ENCODE measurements around the gene TMEM181.
"Not testable (repeated sequence)": the region's sequence is repeated elsewhere in the genome, so short reads cannot be mapped to it uniquely, and the experiment has no call there.

The TMEM181 gene

DNA sequence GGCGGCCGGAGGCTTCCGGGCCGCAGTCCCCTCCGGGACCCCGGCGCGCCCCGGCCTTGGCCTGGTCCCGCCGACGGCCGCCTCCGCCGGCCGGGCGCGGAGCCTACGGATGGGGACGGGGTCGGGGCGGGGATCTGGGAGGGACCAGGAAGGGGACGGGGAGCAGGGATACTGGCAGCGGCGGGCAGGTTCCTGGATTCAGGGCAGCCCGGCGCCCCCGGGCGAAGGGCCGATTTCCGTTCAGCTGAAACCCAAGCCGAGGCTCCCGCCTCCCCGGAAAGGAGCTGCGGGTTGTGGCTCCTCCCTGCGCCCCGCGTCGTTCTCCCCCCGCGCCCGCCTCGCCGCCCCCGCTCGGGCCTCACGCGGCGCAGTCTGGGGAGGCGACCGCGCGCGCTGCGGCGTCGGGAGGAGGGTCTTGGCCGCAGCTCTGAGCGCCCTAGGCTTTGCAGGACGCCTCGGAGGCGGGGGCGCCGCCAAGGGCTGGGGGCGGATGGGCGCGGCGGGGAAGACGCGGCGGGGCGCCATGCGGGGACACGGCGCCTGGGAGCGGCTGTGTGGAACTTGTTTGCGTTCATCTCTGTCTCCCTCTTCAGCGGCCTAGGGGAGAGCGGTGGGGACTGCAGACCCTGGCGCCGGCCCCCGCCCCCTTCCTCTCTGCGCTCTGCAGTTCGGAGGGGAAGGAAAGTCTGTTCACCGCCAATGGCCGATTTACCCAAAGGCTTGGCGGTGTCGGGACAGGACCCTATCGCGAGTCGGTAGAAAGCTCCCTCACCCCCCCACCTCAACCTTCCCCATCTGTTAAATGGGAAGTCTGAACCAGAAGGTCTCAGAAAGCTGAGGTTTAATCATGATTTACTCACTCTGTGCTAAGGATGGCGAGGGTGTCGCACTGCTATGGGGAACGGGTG, 22.7 kb upstream of the TMEM181 start:
- peak; percentile 46 to 71 for DNase-seq

DNA sequence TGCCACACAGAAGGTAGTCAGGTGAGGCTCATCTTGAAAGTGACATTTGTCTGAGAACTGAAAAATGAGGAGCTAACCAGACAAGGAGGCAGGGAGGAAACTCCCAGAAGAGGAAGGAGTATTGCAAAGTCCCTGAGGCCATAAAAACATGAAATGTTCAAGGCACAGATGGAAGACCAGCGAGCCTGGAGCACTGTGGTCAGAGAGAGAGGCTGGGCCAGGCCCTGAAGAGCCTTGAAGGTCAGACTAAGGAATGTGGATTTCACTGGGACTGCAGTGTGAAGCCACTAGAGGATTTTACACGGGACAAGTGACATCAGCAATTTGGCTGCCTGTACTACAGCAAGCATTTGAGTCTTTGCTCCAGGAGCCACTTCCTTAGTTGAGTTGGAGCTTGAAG, 21.1 kb upstream of the TMEM181 start:
- DNase-seq = no peak

DNA sequence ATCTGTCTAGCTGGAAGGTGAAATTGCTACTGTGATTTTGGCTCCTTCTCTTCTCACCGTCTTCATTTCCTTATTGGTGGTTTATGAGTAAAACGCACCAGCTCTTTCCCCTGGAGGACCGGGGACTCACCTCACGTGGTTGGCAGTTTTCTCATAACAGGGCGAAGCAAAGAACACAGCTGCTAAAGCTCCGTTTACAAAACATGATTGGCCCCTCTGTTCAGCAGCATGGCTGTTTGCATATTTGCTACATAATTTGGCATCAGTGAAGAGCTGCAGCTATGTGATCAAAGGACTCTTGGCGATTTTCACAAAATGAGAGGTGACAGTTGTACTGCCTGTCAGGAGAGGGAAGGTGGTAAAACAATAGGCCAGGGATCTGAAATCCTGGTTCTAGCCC, 20.5 kb upstream of the TMEM181 start:
- DNase-seq = no peak

DNA sequence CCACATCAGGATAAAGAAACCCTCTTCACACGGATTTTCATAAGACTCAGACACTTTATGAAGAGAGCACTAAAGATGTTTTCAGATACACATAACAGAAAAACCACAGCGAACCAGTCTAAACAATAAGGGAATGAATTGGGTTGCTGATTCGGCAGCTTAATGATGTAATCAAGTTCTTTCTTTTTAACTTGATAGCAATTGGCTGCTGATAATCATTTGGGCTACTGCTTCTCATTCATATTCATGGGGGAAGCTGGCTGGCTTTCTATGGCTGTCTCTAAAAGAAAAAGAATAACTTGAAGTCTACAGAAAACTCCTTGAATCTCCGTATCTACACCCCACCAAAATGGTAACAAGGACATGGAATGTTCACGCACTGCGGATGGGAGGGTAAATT, 20.0 kb upstream of the TMEM181 start:
- DNase-seq = no peak

DNA sequence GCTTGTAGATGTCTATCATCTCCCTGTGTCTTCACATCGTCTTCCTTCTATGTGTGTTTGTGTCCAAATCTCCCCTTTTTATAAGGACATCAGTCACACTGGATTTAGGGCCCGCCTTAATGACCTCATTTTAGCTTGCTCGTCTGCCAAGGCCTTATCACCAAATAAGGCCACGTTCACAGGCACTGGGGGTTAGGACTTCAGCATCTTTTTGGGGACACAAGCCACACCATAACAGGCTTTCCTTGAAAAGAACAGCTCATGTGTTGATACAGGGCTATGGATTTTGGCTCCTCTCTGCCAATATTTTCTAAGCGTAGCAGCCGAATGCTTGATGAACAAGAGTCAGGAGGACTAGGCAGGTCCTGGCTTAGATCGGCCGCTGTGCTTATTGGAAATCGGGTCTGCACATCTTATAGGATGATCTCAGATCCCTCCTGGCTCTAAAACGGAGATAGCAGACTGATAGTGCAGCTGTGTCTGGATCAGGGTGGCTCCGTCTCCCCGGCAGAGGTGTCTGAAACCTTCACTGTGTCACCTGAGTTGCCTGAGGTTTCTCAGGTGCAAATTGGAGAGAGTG, 16.2 kb upstream of the TMEM181 start:
- no peak for DNase-seq

DNA sequence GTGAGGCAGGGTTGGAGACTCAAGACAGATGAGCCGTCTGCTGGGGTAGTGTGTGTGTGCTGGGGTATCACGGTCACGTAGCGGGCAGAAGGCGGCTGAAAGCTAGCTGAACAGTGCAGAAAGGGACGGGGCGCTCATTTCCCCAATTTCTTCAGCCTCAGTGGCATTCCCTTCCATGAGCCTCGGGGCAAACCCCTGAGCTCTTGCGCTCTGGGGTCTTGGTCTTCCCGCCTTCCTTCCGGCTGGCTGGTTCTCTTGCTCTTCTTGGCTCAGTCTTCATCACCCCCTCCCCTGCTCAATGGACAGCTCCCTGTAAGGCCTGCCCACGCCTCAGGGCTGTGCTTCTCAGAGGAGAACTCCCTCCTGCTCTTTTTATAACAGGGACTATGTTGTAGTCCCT, 15.5 kb upstream of the TMEM181 start:
- DNase-seq = no peak

DNA sequence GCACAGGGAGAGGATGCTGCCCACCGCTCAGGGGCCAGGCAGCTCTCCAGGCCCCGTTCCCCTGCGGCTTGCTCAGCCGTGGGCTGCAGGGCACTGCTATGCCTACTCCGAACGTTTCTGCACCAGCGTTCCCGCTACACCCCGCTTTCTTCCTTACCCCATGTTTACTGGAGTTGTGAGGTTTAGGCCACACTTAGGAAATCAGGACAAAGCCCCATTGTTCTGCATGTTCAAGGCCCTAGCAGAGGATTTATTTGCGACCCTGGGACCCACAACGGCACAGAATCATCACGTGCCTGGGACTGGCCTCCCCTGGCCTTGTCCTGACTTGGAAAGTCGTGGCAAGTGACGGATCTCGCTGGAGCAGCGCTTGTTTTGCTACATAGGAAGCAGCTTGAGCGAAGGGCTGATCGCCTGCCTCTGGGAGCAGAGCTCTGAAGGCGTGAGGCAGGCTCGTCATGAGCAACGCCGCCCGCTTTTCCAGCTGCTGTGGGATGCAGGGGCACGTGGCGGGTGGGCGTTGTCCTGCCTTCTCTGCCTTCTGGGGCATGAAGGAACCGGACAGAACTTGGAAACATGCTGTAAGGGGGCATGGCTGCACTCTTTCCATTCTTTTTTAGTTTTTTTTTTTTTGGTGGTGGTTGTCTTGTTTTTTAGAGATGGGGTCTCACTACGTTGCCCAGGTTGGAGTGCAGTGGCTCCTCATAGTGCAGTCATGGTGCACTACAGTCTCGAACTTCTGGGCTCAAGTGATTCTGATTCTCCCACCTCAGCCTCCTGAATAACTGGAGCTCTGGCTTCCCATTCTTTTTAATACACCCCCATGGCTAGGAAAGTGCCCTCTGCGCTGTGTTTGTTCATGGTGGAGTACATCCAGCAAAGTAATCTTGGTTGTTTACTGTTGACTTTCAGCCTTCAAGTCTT, 14.6 kb upstream of the TMEM181 start:
- no peak for DNase-seq

DNA sequence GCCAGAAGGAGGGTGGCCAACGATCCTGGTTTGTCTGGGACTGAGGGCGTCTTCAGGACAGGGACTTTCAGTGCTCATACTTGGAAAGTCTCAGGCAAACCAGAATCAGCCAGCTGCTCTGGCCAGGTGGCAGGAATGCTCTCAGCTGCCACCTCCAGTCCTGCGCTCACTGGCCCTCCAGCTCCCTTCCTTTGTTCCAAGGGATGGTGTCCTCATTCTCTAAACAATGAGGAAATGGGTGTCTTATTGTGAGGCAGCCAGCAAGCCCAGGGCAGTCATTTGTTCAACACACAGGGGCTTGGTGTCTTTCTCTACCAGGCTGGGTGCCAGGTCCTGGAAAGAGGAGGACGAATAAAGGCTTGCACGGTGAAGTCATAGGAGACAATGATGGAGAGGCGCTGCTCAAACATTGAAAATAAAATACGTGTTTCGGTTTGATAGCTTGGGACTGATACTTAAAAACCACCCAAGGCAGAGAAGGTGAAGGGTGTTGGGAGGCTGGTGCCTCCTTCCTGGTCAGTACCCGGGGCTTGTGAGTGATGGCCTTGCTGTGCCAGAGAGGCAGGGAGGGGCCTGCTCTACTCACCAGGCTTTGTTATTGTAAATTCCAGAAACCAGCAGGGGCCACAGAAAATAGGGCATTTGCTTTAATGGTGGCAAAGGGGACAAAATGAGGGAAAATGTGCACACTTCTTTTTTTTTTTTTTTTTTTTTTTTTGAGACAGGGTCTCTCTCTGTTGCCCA, 11.3 kb upstream of the TMEM181 start:
- DNase-seq = peak in 1 of 2 experiments; percentile 9

DNA sequence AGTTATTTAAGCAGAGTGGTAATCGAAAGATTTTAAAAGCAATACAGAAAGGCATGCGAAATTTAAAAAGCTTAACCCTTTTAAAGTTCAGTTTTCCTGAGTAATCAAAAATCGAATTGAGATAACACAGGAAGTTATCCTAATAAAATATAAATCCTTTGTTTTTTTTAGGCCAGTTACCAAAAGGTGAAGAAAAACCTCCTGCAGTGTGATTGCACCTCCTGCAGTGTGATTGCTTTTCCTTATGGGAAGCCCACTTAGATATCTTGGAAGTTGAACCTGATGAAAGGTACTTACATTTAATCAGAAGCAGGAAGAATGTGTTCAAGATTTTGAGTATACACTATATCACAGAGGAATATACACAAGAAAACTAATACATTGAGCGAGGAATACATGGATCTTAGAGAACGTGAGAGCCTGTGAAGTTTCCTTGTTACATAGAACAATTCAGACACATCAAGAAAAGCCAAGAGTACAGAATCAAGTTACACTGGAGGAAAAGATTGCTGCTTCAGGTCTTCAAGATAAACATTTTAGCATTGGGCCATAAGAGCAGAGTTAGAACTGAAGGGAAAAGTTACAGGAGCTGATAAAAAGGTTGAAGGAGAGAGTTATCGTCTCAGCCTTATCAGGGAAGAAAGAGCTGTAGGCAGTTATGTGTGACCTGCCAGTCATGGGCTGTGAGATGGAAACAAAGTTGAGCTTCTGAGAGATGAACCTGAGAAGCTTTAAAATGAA, 7.7 kb upstream of the TMEM181 start:
- no peak for DNase-seq

DNA sequence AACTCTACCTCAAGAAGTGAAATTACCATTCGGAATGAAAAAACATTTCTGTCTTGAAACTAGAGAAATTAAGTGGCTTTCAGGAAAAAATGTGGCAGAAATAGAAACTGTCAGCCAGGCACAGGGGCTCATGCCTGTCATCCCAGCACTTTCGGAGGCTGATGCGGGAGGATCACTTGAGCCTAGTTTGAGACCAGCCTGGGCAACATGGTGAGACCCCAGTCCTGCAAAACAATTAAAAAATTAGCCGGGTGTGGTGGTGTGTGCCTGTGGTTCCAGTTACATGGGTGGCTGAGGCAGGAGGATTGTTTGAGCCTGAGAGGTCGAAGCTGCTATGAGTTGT, 7.1 kb upstream of the TMEM181 start:
- DNase-seq = no peak

DNA sequence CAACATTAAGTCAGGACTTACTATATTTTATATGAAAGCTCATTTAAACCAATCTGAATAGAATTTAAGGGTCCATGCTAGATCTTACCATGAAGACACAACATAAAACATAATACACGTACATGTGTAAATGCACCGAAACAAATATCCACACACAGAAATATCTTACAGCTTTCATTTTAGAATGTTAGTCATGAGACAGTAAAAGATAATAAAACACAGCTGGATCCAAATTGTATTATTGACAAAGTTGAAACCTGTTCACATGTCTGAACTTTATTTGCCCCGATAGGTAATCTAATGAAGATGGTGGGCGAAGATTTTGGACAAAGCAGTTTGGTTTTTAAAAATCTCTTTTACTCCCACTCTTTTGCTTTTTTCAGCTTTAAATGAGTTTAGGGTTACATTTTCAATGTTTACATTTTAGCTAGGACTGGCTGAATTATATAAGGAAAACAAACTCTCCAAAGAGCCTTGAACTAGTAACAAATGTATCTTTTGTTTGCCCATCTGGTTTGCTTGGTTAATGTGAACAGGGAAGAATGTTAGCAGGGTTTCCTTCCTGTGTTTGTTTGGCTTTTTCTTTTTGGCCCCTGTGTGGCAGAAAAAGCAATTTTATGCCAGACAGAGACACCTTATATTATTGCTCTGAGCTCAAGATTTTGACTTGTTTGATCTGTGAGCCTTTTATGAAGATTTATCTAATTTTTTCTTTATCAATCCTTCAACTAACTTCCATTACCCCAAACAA, 5.1 kb upstream of the TMEM181 start:
- no peak for DNase-seq

DNA sequence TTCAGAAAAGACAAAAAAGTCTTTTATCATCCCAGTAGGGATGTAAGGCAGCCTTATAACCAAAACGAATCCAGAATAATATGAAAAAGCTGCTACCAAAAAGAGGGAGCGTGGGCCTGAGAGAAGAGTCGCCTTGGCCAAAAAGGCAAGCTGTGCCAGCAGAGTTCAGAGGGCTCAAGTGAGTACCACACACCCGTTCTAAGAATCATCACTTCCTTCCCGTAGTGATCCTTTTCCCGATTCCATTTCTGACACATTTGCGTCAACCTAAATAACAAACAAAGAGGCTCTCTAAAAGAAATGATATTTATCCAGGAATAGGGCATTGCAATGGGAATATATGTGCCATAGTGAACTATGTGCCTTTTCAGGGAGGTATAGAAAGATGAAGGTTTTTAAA, 3.8 kb upstream of the TMEM181 start:
- no peak for DNase-seq

DNA sequence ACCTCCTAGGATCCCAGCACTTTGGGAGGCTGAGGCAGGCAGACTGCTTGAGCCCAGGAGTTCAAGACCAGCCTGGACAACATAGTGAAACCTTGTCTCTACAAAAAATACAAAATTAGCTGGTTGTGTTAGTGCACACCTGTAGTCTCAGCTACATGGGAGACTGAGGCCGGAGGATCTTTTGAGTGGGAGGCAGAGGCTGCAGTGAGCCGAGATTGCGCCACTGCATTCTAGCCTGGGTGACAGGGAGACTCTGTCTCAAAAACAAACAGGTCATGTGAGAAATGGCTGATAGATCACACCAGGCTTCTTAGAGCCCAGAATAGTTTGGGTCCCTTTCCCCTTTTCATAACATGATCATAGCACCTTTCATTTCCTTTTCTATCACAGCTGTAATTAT, 2.8 kb upstream of the TMEM181 start:
- not testable (repeated sequence) for DNase-seq

DNA sequence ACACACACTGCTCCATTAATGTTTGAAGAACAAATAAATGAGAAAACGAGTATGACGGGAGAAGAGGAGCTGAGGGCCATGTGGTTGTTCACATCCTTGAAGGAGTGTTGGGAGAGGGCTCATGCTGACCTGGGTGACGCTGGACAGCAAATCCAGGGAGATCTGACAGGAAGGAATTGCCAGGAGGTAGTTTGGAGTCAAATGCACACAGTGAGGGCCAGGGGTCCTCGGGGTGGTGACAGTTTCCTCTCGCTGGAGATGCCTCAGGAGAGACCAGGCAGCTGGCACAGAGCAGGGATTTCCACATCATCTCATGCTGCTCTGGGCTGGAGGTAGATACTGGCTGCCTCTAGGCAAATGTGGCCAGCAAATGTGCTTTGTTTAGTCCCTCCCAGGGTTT, 2.0 kb upstream of the TMEM181 start:
- DNase-seq = no peak

DNA sequence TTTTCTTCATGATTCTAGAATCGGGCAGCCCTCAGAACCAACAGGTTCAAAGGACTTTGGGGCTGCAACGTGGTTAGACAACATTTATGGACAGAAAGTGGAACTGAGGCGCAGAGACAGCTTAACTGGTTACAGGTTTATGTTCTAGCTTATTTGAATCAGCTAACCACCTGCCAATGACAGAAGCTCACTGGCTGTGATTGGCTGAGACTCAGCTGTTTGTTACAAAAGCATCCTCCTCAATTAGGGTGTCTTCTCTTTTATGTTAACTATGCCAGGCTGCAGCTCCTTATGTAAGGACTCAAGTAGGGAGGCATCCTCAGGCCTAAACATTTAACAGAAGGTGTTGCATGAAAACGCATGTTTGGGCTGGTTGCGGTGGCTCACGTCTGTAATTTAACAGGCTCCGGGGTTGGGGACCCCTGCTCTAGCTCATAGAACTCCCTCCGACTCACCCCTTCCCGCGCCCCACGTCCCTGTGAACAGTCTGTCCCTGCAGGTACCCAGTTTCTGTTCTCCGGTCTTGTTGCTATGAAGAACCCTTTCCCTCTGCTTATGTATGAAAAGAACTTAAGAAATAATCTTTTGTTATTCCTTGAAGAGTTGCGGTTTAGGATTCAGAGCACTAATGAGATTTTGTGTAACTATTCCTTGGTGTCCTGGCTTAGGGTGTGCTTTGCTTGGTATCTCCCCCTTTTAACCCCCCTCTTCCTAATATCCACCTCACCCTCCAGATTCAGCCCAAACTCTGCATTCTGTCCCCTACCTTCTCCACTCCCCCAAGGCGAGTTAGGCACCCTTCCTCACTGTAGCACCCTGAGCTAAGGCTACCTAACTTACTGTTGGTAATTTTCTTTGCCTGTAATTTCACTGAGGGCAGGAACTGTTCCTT, 1.2 kb upstream of the TMEM181 start:
- no peak for DNase-seq

DNA sequence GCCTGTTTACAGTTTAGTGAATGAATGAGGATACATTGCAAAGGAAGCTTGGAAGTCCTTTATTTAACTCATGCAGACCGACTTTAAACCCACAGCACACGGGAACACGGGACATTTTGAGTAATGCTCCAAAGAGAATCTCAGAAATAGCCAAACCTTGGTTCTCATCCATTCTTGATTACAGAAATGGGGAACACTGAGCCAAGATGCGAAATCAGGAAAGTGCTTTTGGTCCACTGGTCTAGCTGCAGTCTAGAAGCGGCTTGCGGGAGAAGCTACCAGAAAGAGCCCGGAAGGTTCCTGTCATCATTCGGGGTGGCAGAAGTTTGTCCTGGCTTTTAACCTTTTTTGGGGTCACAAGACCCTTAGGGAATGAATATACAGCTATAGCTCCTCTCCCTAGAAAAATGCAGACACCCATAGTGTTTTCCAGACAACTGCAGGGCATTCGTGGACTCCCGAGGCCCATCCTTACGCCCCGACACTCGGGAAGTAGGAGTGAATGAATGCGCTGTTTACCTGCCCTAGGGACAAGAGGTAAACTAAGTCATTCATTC, 475 bp upstream of the TMEM181 start:
- DNase-seq = no peak

DNA sequence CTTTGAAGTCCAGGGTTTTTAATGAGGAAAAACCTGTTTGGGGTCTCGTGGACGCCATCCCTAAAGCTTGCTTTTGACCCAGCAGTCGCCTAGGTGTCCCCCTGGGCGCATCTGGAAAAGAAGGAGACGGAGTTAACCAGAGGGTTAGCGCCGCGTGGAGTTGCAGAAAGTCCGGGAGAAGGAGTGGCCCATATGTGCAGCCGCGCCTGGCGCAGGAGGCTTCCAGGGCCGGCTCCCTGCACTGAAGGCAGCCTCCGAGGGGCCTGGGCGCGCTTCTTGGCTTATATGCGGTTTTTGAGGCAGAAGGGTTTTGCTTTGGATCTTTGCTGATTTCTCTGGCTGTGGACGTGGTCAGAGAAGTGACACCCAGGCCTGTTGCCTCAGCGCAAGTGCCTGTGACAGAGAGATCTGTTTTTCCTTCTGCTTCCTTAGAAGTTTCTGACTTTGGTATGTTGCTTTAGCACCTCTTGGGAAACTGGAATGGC, 987 bp downstream of the TMEM181 start:
- DNase-seq = no peak

DNA sequence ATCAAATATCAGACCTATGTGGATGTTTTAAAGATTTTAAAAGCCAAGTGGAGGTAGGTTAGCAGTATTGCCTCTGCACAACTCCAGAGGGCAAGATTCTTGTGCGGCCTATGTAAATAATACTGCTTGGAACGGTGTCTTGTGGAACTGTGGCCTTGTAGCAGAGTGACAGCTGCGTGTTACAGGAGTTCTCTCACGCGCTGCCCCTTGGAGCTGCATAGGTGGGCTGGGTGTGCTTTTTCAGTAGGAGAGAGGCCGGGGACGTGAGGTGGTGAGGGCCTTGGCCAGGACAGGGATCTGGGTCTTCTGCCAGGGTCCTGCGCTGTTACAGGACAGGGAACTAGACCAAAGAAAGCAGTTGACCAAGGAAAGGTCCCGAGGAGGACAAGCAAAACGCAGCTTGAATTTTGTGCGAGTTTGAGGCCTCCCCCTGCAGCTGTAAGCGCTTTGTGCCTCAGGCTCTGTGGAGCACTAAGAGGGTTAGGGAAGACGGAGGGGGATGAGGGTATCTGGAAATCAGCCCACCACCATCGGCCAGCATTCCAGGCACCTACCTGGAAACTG, 1.5 kb downstream of the TMEM181 start:
- DNase-seq = no peak

DNA sequence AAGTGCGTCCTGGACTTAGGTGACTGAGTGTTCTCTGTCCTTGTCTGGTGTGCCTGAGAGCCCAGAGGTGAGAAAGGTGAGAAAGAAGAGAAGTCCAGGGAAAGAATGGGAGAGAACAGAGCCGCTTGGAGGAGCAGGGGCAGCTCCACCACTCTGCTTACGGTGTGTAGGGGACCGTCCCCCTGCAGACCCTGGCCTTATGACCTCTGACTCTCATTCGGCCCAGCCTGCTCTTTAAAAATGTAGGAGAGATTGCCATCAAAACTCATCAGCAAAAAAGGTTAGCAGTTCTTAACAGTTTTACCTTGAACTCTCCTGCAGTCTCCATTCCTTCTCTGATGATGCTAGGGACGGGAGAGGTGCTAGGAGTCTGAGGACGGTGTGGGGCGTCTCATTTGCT, 2.0 kb downstream of the TMEM181 start:
- no peak for DNase-seq
